RWPE1 (cell line): ENCODE results near the gene ODAD3.

Experiments used
- CTCF ChIA-PET: fragments of 350-600 bp; sonication (Branson Sonifier 250); formaldehyde crosslinking; extraction: SDS; loops from one replicate; lab custom pipeline; 2021; lab: Yijun Ruan, JAX
- POLR2A ChIA-PET: fragments of 400-600 bp; formaldehyde crosslinking; extraction: SDS; loops from one replicate; lab custom pipeline; 2020; ENCODE audit warnings: antibody characterized with exemption; ENCODE audit not compliant: low non-redundant PET; lab: Yijun Ruan, JAX
- DNase-seq: peaks from one replicate; pipeline ENCODE4 v3.0.0; 2012; ENCODE audit warnings: low spot score
- H3K27ac ChIP-seq: fragments of 450-650 bp; 2 replicates; pipeline ENCODE4 v1.5.1; 2017
- CTCF ChIP-seq: fragments of 450-650 bp; conservative IDR thresholded peaks from 2 replicates; pipeline ENCODE4 v1.5.1; 2017; ENCODE audit warnings: low read depth, mild to moderate bottlenecking

The ODAD3 gene

GRCh38 chr19:11373166-11373884 lies 61.6 kb downstream of the ODAD3 start:
- DNase-seq = peak; percentile 60
- peak overlapping the region; percentile 96 for H3K27ac ChIP-seq
- POLR2A ChIA-PET = interaction anchor here (0.6 kb wide), 1 partner anchor 32 kb away, joined by 5 read pairs; no protein-coding TSS in a partner anchor
- CTCF ChIA-PET = interaction anchor here (1.0 kb wide), 1 partner anchor 727 kb away, joined by 3 read pairs; no protein-coding TSS in a partner anchor
- no peak for TF ChIP-seq CTCF

- H3K27ac ChIP-seq = no peak overlapping the region
- no peak for TF ChIP-seq CTCF
- no peak for DNase-seq
- CTCF ChIA-PET = interaction anchor here (0.6 kb wide), 1 partner anchor 11 kb away, joined by 3 read pairs; no protein-coding TSS in a partner anchor
- POLR2A ChIA-PET = no interaction called here
Measured at GRCh38 chr19:11370744-11371143, 64.2 kb downstream of the ODAD3 start.
